NCI-H2171 (cell line): ENCODE data around the gene TMEM132C.

Experiments
- DNase-seq: peaks from one replicate; lab custom pipeline; 2025; lab: John Stamatoyannopoulos, UW

Gene TMEM132C

DNA sequence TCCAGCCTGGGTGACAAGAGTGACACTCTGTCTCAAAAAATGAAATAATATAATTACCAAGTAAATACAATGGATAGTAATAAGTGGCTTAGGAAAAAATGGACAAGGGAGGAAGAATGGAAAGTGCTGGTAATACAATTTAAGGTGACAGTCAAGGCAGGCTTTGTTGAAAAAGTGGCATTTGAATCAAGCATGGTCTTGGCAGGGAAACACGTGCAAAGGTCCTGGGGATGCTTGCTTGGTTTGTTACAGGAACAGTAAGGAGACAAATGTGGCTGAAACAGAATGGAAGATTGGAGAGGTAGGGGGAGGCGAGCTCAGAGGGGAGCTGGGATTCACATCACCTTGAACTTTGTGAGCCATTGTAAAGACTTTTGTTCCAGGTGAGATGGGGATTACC lies 153.2 kb downstream of the TMEM132C start:
- DNase-seq: no peak

DNA sequence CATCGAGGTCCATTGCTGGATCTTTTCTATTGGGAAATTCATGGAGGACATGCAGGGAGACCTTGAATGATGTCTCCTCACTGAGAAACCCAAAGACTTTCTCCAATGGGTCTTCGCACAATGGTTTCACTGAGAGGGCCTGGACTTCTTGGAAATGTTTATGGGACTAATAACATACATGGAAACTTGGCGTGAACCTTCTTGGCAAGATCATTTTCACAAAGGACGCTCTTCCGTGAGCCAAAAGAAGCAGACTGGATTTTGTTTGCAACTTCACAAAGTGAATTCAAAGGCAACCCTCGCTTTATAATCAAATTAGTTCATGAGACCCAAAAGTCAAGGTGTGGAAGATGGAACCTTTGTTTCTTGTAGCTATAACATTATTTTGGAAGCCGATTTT lies 154.4 kb downstream of the TMEM132C start:
- DNase-seq: no peak

- DNase-seq: no peak
These were observed 156.2 kb downstream of the TMEM132C start for GRCh38 chr12:128423205-128423604.

GRCh38 chr12:128424931-128425431 lies 158.0 kb downstream of the TMEM132C start:
- DNase-seq: no peak

DNA sequence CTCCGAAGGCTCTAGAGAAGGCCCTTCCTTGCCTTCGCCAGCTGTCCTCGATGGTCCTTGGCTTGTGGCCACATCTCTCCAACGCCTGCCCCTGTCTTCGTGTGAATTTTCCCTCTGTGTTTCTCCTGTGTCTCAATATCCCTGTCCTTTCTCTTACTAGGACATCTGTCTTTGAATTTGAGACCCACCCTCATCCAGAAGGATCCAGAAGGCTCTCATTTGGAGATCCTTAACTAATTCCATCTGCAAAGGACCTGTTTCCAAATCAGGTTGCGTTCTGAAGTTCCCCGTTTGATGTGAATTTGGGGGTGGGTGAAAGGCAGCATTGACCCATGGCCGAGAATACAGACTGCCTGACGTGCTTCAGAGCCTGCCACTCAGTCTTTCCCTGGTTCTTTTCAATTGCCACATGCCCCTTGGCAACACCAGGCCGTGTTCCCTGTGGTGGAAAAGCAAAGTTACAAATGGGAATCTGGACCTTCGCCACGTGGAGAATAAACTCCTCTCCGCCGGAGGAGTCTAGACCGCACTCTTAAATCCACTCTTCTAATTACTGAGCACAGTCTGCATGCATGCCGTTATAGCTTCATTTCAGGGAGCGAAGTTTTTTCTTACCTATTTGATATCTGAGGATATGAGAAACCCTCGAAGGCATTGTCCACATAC lies 158.8 kb downstream of the TMEM132C start:
- DNase-seq: no peak

- DNase-seq: no peak
These were observed 159.5 kb downstream of the TMEM132C start for GRCh38 chr12:128426511-128426910.

DNA sequence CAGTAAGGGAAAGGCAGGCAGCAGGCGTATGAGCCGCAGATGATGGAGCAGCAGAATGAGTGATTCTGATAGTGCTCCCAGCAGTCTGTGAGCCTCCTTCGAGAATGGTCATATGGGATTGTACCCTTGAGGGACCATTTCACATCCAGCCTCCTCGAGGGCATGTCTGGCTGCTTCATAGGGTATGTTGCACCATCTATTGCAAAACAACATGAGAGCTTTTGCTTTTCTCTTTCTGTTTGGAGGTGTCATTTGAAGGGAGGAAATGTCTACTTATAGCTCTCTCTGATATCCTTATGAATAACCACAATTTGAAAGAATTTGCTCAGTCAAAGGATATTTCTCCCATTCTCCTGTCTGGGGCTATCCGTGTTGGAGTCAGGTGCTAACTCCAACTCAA lies 172.8 kb downstream of the TMEM132C start:
- no peak for DNase-seq

DNA sequence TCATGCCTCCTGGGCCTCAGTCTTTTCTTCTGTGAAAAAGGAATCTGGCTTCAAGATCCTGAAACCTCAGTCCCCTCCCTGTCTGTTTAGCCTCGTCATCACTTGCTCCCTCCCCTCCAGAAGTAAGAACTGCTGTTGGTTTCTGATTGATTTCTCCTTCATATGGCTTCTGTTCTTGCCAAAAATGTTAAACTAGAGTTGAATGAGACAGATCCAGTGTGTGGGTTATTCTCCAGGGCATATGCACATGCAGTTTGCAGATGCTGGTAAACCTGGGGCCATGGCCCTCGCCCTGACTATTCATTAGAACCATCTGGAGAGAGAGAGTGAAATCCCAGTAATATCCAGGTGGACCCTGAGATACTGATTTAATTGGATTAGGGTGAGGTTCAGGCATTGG lies 175.1 kb downstream of the TMEM132C start:
- DNase-seq: no peak

DNA sequence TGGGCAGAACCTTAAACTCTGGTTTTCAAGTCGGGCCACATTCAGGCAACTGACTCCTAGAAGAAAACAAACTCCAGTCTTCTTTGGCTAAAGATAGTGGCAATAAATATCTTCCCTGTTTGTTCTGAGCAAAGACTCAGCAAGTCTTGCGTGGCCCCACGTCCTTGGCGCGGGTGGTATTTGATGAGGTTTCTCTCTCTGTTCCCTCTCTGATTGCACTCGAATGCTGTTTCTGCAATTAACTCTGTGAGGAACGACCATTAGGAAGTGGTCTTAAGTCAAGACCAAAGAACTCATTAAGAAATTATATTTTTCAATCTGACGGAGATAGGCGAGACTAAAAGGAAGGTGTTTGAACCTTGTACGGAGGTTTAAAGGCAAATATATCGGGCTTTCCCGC lies 177.6 kb downstream of the TMEM132C start:
- DNase-seq: no peak

DNA sequence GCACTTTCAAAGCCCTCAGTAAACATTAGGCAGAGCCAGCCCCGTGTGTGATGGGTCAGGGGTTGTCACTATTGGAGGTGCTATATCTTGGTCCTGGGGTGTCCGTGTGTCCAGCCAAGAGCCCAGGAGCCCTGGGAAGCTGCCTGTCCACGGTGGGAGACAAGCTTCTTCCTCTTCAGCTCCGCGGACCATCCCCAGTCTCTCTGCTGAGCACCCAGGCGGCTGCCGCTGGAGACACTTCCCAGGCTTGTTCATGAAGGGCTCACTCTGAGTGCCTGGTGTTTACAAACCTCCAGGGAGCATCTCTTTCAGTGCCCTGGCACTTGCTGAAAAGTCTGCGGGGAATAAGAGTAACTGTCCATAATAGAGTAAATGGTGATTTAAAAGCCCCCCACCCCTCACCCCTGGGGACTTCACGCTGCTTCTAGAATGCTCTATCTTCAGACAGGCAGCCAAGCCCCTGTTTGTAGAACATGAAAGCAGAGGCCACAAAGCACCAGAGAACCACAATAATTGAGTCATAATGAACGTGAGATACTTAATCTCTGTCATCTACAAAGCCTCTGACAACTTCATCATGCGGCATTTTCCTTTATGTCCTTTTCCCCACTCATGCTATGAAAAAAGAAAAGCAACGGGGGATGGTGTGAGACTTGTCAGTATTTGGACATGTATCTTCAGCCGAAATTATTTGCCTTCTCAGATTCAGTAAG lies 178.6 kb downstream of the TMEM132C start:
- DNase-seq: no peak

DNA sequence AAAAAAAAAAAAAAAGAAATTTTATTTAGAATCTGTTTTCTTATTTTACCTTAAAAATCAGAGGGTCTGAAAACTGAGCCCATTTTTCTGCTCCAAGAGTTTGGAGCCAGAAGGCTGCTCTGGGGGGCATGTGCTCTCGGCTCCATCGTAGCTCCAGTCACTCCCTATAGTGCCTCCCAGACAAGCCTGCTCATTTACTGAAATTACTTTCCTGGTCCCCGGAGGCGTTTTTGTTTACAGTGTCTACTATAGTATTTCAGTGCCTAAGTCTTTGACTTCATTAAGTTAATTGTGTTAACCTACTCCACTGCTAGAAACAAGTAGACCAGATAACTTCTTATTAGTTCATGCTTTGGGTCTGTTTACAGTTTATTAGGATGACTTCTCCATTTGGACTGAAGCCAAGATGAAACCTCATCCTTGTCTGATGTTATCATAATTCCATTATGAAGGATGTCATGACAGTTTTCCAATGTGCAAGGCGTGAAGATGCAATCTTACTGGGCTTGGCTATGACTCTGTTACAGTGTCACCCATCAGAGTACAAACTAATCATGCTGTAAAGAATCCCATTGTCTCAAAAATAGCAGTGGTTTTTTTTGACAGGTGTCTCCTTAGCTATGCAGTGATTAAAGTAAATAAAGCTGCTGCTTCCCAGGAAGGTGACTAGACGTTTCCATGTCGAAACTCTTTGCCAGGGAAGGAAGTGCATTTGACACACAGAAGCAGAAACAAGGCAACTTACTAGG lies 182.3 kb downstream of the TMEM132C start:
- peak; percentile 61 for DNase-seq

- DNase-seq: no peak
These were observed 183.8 kb downstream of the TMEM132C start for GRCh38 chr12:128450810-128451209.

DNA sequence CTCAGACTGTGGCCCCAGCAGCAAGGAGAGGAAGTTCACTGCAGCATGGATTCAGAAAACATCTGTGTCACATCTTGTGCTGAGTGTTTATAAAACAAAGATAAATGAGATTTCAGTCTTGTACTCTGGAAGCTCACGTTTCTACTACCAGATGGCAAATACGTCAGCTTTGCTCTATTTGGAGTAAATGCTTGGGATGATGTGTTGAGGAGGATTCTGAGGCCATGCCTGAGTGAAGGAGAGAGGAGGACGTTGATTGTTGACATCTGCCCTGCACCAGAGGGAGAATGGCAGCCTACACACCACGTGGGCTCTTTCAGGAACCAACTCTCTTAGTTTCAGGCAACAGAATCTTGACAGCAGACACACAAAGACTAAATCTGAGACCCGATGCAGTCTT lies 188.9 kb downstream of the TMEM132C start:
- no peak for DNase-seq

DNA sequence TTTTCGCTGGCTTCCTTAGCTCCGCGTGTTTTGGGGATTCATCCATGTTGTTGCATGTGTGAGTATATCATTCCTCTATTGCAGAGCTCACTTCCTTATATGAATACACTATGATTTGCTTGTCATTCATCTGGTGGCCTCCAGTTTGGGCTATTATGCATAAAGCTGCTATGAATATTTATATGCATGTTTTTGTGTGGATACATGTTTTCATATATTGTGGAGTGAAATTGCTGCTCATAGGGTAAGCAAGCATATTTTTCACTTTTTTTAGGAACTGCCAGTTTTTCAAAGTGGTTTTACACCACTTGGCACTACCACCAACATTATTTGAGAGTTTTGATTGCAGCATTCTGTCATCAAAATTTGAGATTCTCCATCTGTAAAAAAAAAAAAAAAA lies 190.0 kb downstream of the TMEM132C start:
- no peak for DNase-seq

DNA sequence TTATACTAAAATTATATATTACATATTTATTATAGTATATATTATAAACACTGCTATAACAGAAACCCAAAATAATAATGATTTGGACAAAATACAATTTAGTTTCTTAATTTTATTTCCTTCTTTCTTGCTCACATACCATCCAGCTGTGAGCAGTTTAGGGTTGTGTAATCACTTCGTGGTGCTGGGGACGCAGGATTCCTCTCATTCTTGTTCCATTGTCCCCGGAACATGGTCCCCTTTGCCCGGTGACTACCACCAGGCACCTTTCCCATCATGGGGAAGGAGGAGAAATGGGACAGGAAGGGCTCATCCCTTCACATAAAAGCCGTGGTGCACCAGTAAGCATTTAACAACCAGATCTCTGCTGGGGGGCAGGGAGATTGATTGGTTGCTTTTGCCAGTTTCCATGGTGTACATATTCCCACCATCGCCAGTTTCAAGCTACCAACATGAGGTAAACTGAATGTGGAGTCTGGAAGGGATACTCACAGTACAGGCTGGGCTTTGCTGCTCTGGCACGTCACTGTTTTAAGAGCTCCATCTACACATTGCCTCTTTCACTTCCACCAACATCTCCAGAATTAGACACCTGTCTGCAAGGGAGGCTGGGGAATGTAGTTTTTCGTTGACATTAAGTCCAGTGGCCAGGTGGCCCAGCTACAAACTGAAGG lies 191.5 kb downstream of the TMEM132C start:
- no peak for DNase-seq

GRCh38 chr12:128459067-128459466 lies 192.1 kb downstream of the TMEM132C start:
- DNase-seq: no peak

- DNase-seq: no peak
These were observed 196.9 kb downstream of the TMEM132C start for GRCh38 chr12:128463881-128464280.

- DNase-seq: no peak
These were observed 200.9 kb downstream of the TMEM132C start for GRCh38 chr12:128467882-128468281.

DNA sequence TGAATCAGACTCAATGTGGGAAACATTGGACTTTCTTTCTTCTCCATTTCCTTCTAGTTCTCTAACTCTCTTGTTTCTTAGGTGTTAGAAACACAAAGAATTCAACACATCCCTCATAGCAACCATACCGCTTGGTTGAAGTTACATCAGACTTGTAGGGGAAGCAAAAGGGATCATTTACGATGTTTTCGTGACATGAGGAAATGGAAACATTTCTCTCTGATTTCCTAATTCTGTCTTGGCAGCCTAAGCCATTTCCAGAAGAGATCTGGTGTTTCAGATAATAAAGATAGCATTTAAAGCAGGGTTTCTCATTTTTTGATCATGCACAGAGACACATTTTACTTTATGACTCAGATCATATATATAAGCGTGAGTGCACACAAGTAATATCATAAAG lies 202.0 kb downstream of the TMEM132C start:
- no peak for DNase-seq

DNA sequence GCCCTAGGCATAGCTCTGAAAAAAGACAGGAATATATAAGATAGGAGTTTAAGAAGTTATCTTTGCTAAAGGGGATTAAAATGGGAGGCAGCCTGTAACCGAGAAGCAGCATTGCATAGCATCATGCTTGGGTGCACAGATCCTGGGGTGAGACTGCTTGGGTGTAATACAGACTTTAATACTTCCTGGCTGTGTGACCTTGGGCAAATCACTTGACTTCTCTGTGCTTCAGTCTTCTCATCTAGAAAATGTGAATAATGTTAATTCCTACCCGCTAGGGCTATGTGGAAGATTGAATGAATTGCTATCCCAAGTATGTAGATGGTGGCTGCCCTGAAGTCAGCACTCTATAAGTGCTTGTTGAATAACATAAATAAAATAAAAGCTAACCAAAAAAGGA lies 204.5 kb downstream of the TMEM132C start:
- no peak for DNase-seq

GRCh38 chr12:128474916-128475315 lies 207.9 kb downstream of the TMEM132C start:
- DNase-seq: no peak

DNA sequence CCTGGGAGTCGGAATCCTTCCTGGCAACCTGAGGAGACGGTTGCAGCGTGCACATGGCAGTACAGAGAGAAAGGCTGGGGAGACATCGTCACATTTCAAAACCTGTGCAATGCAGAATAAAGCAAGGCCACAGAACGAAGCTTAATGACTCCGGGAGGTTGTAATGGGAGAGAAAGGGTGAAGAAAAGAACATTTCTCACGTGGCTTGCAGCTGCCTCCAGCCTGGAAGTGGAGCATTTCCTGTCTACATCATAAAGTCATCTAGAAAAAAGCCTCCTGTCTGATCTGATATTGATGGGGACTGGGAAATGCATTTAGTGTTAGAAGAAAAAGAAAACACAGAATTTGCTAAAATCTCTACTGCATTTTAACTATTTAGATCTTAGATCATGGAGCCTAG lies 209.3 kb downstream of the TMEM132C start:
- DNase-seq: no peak
